ENCODE measurements around the gene C2. TPM values are rescaled to one million over a fixed set of nuclear protein-coding genes. Genes with fewer than 3 reads are reported as not detected.
"Not testable (repeated sequence)": the region's sequence is repeated elsewhere in the genome, so short reads cannot be mapped to it uniquely, and the experiment has no call there.

C2 gene
- polyA plus RNA-seq, 10 donors, result 3.5 to 9.1 (median 5.7) TPM

DNA sequence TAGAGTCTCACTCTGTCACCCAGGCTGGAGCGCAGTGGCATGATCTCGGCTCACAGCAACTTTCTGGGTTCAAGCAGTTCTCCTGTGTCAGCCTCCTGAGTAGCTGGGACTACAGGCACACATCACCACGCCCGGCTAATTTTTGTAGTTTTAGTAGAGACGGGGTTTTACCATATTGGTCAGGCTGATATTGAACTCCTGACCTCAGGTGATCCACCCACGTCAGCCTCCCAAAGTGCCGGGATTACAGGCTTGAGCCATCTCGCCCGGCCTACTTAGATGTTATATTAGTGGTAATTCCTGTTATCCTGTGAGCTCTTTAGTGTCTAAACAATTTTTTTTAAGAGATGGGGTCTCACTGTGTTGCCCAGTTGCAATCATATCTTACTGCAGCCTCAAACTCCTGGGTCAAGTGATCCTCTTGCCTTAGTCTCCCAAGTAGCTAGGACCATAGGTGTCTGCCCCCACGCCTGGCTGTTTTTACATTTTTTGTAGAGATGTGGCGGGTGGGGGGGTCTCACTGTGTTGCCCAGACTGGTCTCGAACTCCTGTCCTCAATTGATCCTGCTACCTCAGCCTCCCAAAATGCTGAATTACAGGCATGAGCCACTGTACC lies 50.4 kb downstream of the C2 start:
- no peak for DNase-seq

DNA sequence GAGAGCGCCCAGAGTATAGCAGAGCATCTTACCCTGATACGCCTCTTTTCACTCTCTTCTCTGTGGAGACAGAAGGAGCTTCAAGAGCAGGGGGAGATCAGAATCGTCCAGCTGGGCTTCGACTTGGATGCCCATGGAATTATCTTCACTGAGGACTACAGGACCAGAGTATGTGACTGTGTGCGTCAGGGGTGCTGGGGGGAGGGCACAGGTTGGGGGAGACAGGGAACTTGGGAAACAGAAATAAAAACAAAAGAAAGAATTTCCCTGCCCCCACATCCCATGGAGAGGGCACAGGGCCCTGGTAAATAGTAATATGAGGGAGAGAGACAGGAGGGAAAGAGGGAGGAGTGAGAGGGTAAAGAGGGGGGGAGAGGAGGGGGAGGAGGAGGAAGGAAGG lies 51.3 kb downstream of the C2 start:
- no peak for DNase-seq

DNA sequence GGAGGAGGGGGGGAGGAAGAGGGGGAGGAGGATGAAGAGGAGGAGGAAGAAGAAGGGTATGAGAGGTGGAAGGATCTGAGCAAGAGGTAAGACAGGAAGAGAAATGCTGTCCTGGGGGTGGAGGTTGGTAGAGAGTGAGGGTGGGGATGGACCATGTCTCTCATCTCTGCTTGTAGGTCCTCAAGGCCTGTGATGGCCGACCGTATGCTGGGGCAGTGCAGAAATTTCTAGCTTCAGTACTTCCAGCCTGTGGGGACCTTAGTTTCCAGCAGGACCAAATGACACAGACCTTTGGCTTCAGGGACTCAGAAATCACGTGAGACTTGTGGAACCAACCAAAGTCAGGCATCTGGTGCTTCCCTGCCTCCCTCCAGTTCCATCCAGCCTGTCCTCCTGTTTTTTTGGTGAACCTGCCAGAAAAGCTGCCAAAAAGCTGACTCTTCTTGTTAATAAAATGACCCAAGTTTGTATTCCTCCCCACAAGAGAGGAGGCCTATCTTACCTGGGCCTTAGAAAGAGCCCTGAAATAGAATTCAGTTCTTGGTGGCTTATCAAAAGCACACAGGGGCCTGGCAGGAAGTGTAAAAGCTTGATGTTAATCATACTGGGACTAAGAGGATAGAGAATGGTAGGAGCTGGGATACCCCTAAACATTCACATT lies 51.9 kb downstream of the C2 start:
- DNase-seq, result no peak

DNA sequence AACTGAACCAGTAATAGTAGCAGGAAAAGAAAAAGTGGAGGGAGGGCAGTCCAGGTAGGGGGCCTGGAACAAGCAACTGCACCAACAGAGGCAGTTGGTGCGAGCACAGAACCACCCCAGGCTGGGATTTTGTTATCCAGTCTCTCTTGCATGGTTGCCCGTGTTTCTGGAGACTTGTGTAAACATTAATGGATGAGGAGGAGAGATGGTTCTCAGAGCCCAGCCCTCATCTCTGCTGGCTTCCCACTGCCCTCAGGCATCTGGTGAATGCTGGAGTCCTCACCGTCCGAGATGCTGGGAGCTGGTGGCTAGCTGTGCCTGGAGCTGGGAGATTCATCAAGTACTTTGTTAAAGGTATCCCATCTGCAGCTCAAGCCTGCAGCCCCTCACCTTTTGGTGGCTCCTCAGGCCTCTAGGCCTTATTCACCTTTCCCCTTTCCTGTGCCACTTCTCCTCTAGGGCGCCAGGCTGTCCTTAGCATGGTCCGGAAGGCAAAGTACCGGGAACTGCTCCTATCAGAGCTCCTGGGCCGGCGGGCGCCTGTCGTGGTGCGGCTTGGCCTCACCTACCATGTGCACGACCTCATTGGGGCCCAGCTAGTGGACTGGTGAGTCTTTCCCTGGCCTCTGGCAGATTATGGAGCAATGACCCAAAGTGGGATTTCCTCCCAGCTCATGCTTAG lies 52.8 kb downstream of the C2 start:
- not testable (repeated sequence) for DNase-seq

DNA sequence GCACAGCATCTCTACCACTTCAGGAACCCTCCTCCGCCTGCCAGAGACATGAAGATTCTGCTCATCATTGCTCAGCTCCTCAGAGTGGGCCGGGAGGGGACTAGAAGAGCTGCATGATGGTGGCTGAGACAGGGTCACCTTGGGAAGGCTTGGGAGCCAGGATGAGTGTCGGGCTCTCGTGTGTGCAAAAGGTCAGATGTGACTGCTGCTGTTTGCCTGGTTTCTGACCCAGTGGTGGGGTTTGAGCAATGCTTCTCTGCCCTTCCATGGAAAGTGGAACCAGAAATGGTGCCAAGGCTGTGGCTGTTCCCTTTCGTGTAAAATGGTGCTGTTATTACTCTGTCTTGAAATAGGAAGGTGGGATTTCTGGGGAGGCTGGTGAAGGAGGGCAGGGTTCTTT lies 53.5 kb downstream of the C2 start:
- DNase-seq, result not testable (repeated sequence)

DNA sequence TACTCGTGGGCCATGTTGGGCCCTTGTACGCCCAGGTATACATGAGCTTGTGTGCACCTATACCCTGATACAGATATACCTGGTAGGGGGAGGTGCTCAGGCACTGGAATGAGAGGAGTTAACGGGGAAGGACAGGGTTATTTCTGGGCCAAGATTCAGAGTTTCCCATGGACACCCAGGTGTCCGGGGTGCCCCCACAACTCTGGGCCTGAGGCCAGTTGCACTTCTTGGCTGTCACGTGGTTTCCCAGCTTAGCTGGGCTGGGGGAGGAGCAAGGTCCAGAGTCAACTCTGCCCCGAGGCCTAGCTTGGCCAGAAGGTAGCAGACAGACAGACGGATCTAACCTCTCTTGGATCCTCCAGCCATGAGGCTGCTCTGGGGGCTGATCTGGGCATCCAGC lies 54.2 kb downstream of the C2 start, which contains the start of gene C4A:
Gene C4A (plus strand): TSS at position 314 of the 400 bp plus-strand sequence. CDS start 51 bp downstream, at position 365.
- not testable (repeated sequence) for DNase-seq

DNA sequence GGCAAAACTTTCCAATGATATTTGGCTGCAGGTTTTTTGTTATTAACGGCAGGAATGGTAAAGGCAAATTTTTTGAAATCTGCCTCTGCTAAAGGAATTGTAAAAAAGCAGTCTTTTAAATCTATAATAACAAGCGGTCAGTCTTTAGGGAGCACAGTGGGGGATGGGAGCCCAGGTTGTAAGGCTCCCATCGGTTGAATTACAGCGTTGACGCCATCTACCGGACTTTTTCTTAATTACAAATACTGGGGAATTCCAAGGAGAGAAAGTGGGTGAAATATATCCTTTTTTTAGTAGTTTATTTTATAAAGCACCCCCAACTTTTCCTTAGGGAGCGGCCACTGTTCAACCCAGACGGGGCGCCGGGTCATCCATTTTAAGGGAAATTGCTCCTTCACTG lies 61.8 kb downstream of the C2 start:
- not testable (repeated sequence) for DNase-seq

DNA sequence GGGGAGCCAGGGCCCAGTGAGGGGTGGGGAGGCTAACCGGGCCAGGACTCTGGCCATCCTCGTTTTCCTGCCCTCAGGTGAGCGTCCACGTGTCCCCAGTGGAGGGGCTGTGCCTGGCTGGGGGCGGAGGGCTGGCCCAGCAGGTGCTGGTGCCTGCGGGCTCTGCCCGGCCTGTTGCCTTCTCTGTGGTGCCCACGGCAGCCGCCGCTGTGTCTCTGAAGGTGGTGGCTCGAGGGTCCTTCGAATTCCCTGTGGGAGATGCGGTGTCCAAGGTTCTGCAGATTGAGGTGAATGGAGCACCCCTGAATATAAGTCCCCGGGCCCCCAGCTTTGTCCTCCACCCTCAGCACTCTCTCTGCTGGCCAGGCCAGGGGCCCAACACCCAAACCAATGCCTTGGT lies 66.9 kb downstream of the C2 start:
- DNase-seq, result not testable (repeated sequence)

Other genes with a start within 250 kb of the C2 start
- gene LY6G5C, start 246.7 kb upstream of the C2 start, polyA plus RNA-seq (ENCODE audit: insufficient read length in 10 of 10), result 1 to 10 TPM in 9 of 10 donors, under 1 TPM in 1; 0.68 to 5.1 (median 2.4) TPM
- 10 to 100 TPM; 36.3 to 50.0 (median 39.2) TPM for gene ABHD16A, start 224.4 kb upstream of the C2 start, polyA plus RNA-seq (ENCODE audit: insufficient read length in 10 of 10)
- under 1 TPM in 3 of 10 donors, not detected in 7; 0.17 to 0.38 (median 0.20) TPM for gene LY6G6F, start 220.9 kb upstream of the C2 start, polyA plus RNA-seq (ENCODE audit: insufficient read length in 10 of 10)
- 1 to 10 TPM in 1 of 10 donors, under 1 TPM in 5, not detected in 4; 0.42 to 1.1 (median 0.53) TPM for gene LY6G6D, start 212.4 kb upstream of the C2 start, polyA plus RNA-seq (ENCODE audit: insufficient read length in 10 of 10)
- 1 to 10 TPM in 1 of 10 donors, under 1 TPM in 8, not detected in 1; 0.19 to 1.0 (median 0.38) TPM for gene LY6G6C, start 206.0 kb upstream of the C2 start, polyA plus RNA-seq (ENCODE audit: insufficient read length in 10 of 10)
- 1 to 10 TPM in 3 of 10 donors, under 1 TPM in 7; 0.52 to 1.8 (median 0.82) TPM for gene MPIG6B, start 204.3 kb upstream of the C2 start, polyA plus RNA-seq (ENCODE audit: insufficient read length in 10 of 10)
- gene DDAH2, start 198.4 kb upstream of the C2 start, polyA plus RNA-seq (ENCODE audit: insufficient read length in 10 of 10), result 100 to 1,000 TPM in 8 of 10 donors, 10 to 100 TPM in 2; 87.3 to 135 (median 109) TPM
- 100 to 1,000 TPM; 114 to 181 (median 138) TPM for gene CLIC1, start 191.2 kb upstream of the C2 start, polyA plus RNA-seq (ENCODE audit: insufficient read length in 10 of 10)
- gene MSH5, start 187.7 kb upstream of the C2 start, polyA plus RNA-seq (ENCODE audit: insufficient read length in 10 of 10), result 10 to 100 TPM in 6 of 10 donors, 1 to 10 TPM in 4; 5.9 to 29.4 (median 13.5) TPM
- 10 to 100 TPM in 1 of 10 donors, 1 to 10 TPM in 9; 2.1 to 10.9 (median 3.0) TPM for gene SAPCD1, start 165.1 kb upstream of the C2 start, polyA plus RNA-seq (ENCODE audit: insufficient read length in 10 of 10)
- 1 to 10 TPM in 9 of 10 donors, under 1 TPM in 1; 0.88 to 3.3 (median 2.3) TPM for gene VWA7, start 150.4 kb upstream of the C2 start, polyA plus RNA-seq (ENCODE audit: insufficient read length in 10 of 10)
- gene VARS1, start 132.0 kb upstream of the C2 start, polyA plus RNA-seq (ENCODE audit: insufficient read length in 10 of 10), result 10 to 100 TPM; 42.0 to 63.0 (median 46.2) TPM
- gene LSM2, start 120.8 kb upstream of the C2 start, polyA plus RNA-seq (ENCODE audit: insufficient read length in 10 of 10), result 10 to 100 TPM; 46.2 to 63.6 (median 58.9) TPM
- 1 to 10 TPM; 3.3 to 4.3 (median 3.9) TPM for gene HSPA1L, start 112.4 kb upstream of the C2 start, polyA plus RNA-seq (ENCODE audit: insufficient read length in 10 of 10)
- gene HSPA1A, start 112.2 kb upstream of the C2 start, polyA plus RNA-seq (ENCODE audit: insufficient read length in 10 of 10), result 100 to 1,000 TPM in 1 of 10 donors, 10 to 100 TPM in 9; 47.4 to 176 (median 71.8) TPM
- 100 to 1,000 TPM in 1 of 10 donors, 10 to 100 TPM in 9; 34.3 to 226 (median 55.8) TPM for gene HSPA1B, start 100.0 kb upstream of the C2 start, polyA plus RNA-seq (ENCODE audit: insufficient read length in 10 of 10)
- 10 to 100 TPM; 15.3 to 19.4 (median 17.2) TPM for gene NEU1, start 64.9 kb upstream of the C2 start, polyA plus RNA-seq (ENCODE audit: insufficient read length in 10 of 10)
- under 1 TPM in 8 of 10 donors, not detected in 2; 0.08 to 0.50 (median 0.29) TPM for gene SLC44A4, start 48.7 kb upstream of the C2 start, polyA plus RNA-seq (ENCODE audit: insufficient read length in 10 of 10)
- 10 to 100 TPM; 23.3 to 40.1 (median 29.4) TPM for gene EHMT2, start 30.0 kb upstream of the C2 start, polyA plus RNA-seq (ENCODE audit: insufficient read length in 10 of 10)
- gene ZBTB12, start 25.6 kb upstream of the C2 start, polyA plus RNA-seq (ENCODE audit: insufficient read length in 10 of 10), result 10 to 100 TPM in 4 of 10 donors, 1 to 10 TPM in 6; 7.9 to 16.2 (median 9.6) TPM
- 1 to 10 TPM; 1.0 to 2.6 (median 1.6) TPM for gene CFB, start 18.4 kb downstream of the C2 start, polyA plus RNA-seq (ENCODE audit: insufficient read length in 10 of 10)
- 10 to 100 TPM; 49.5 to 68.7 (median 64.3) TPM for gene NELFE, start 31.3 kb downstream of the C2 start, polyA plus RNA-seq (ENCODE audit: insufficient read length in 10 of 10)
- gene SKIC2, start 31.5 kb downstream of the C2 start, polyA plus RNA-seq (ENCODE audit: insufficient read length in 10 of 10), result 10 to 100 TPM; 17.9 to 35.1 (median 25.0) TPM
- 10 to 100 TPM; 11.4 to 21.4 (median 15.4) TPM for gene DXO, start 44.4 kb downstream of the C2 start, polyA plus RNA-seq (ENCODE audit: insufficient read length in 10 of 10)
- gene C4A, start 54.3 kb downstream of the C2 start, polyA plus RNA-seq (ENCODE audit: insufficient read length in 10 of 10), result 10 to 100 TPM in 5 of 10 donors, 1 to 10 TPM in 5; 6.2 to 21.3 (median 10.3) TPM
- 10 to 100 TPM in 9 of 10 donors, 1 to 10 TPM in 1; 8.7 to 25.9 (median 14.3) TPM for gene C4B, start 87.1 kb downstream of the C2 start, polyA plus RNA-seq (ENCODE audit: insufficient read length in 10 of 10)
- gene CYP21A2, start 110.7 kb downstream of the C2 start, polyA plus RNA-seq (ENCODE audit: insufficient read length in 10 of 10), result 1 to 10 TPM in 2 of 10 donors, under 1 TPM in 8; 0.35 to 1.1 (median 0.58) TPM
- gene TNXB, start 181.6 kb downstream of the C2 start, polyA plus RNA-seq (ENCODE audit: insufficient read length in 10 of 10), result 100 to 1,000 TPM in 7 of 10 donors, 10 to 100 TPM in 3; 87.2 to 269 (median 143) TPM
- gene ATF6B, start 200.5 kb downstream of the C2 start, polyA plus RNA-seq (ENCODE audit: insufficient read length in 10 of 10), result 10 to 100 TPM; 33.0 to 55.9 (median 41.5) TPM
- gene FKBPL, start 202.6 kb downstream of the C2 start, polyA plus RNA-seq (ENCODE audit: insufficient read length in 10 of 10), result 1 to 10 TPM; 3.3 to 5.4 (median 4.0) TPM
- 1 to 10 TPM in 6 of 10 donors, under 1 TPM in 4; 0.62 to 2.0 (median 1.6) TPM for gene PRRT1, start 224.2 kb downstream of the C2 start, polyA plus RNA-seq (ENCODE audit: insufficient read length in 10 of 10)
- gene PPT2, start 226.4 kb downstream of the C2 start, polyA plus RNA-seq (ENCODE audit: insufficient read length in 10 of 10), result 10 to 100 TPM; 22.3 to 37.4 (median 29.0) TPM
- gene EGFL8, start 236.9 kb downstream of the C2 start, polyA plus RNA-seq (ENCODE audit: insufficient read length in 10 of 10), result 10 to 100 TPM; 19.1 to 45.8 (median 25.4) TPM
- 10 to 100 TPM; 55.3 to 64.3 (median 59.1) TPM for gene AGPAT1, start 248.4 kb downstream of the C2 start, polyA plus RNA-seq (ENCODE audit: insufficient read length in 10 of 10)